OCI-LY7 (cell line): ENCODE measurements around the gene TMEM266. TPM values are rescaled to one million over a fixed set of nuclear protein-coding genes. Genes with fewer than 3 reads are reported as not detected.

ENCODE experiments used
- BruUV-seq: library from RNA; stranded (reverse); fragments of 400-500 nt; replicated peaks from 2 replicates; lab custom pipeline; 2021; lab: Mats Ljungman, UMichigan
- CTCF ChIA-PET: fragments of 300-600 bp; sonication (Branson Sonifier 250); formaldehyde crosslinking; loops from one replicate; lab custom pipeline; 2022; ENCODE audit warnings: antibody characterized with exemption; ENCODE audit not compliant: unreplicated experiment; lab: Charles Lee
- POLR2A ChIA-PET: fragments of 300-600 bp; sonication (Branson Sonifier 250); formaldehyde crosslinking; loops from one replicate; lab custom pipeline; 2022; ENCODE audit warnings: antibody characterized with exemption; lab: Charles Lee
- DNase-seq: peaks from one replicate; pipeline ENCODE4 v3.0.0-alpha.2; 2015; ENCODE audit warnings: low spot score
- H2AFZ ChIP-seq: fragments of 200-600 bp; sonication (generic), shearing (Covaris generic); 2 replicates; pipeline ENCODE4 v1.6.1; 2014; ENCODE audit warnings: mild to moderate bottlenecking, antibody characterized with exemption, low read length, moderate library complexity
- H3K27ac ChIP-seq: fragments of 200-600 bp; sonication (generic); 2 replicates; pipeline ENCODE4 v1.5.1; 2014; ENCODE audit warnings: mixed run types, low read depth, mild to moderate bottlenecking, moderate library complexity, low read length, inconsistent platforms; ENCODE audit not compliant: poor library complexity, severe bottlenecking
- H3K36me3 ChIP-seq: fragments of 200-600 bp; sonication (generic); 2 replicates; pipeline ENCODE4 v1.6.1; 2014; ENCODE audit warnings: mild to moderate bottlenecking, antibody characterized with exemption, low read length, moderate library complexity, mixed read lengths; ENCODE audit not compliant: insufficient read depth
- H3K4me1 ChIP-seq: fragments of 200-600 bp; sonication (generic); 2 replicates; pipeline ENCODE4 v1.5.1; 2014; ENCODE audit warnings: mild to moderate bottlenecking, low read length; ENCODE audit not compliant: insufficient read depth, poor library complexity, severe bottlenecking
- H3K4me2 ChIP-seq: fragments of 200-600 bp; sonication (generic); 2 replicates; pipeline ENCODE4 v1.6.1; 2014; ENCODE audit warnings: mild to moderate bottlenecking, low read length
- H3K4me3 ChIP-seq: fragments of 200-600 bp; sonication (generic); 2 replicates; pipeline ENCODE4 v1.5.1; 2014; ENCODE audit warnings: mild to moderate bottlenecking, low read depth, low read length; ENCODE audit not compliant: poor library complexity, severe bottlenecking
- H3K79me2 ChIP-seq: fragments of 200-600 bp; sonication (generic); 2 replicates; pipeline ENCODE4 v1.6.1; 2016; ENCODE audit warnings: low read depth, mild to moderate bottlenecking, low read length, moderate library complexity, mixed read lengths; ENCODE audit not compliant: insufficient read depth
- H3K9me2 ChIP-seq: fragments of 200-600 bp; sonication (generic); 2 replicates; pipeline ENCODE4 v1.6.1; 2016; ENCODE audit warnings: mild to moderate bottlenecking, low read length, mixed read lengths; ENCODE audit not compliant: insufficient read depth
- H3K9me3 ChIP-seq: fragments of 200-600 bp; sonication (generic); 2 replicates; pipeline ENCODE4 v1.6.1; 2014; ENCODE audit warnings: mild to moderate bottlenecking, mixed run types, low read length, mixed read lengths
- H4K20me1 ChIP-seq: fragments of 200-600 bp; sonication (generic); 2 replicates; pipeline ENCODE4 v1.6.1; 2014; ENCODE audit warnings: mild to moderate bottlenecking, antibody characterized with exemption, low read length, moderate library complexity, mixed read lengths; ENCODE audit not compliant: insufficient read depth
- EZH2phosphoT487 ChIP-seq: fragments of 200-600 bp; sonication (generic); IDR thresholded peaks from 2 replicates; pipeline ENCODE4 v1.6.1; 2018; ENCODE audit warnings: low read depth, borderline replicate concordance, mild to moderate bottlenecking, mixed run types, antibody characterized with exemption, low read length, moderate library complexity, mixed read lengths
- intact Hi-C: fragments of 100-400 bp; cut with micrococcal nuclease; formaldehyde crosslinking; loops from one replicate; pipeline ENCODE4 v1.10.0; 2022; ENCODE audit not compliant: unreplicated experiment
- total RNA-seq, 2 experiments: library from RNA; depleted of rRNA in 1 of 2; stranded (reverse); fragments of >200 nt in 1 of 2; shearing (Covaris generic) in 1 of 2; gene quantifications; 2 replicates each; pipeline ENCODE4 v1.2.3, GENCODE V29; 2014 to 2022
- TF ChIP-seq, protein P1 (sequence below): fragments of 200-600 bp; sonication (generic); conservative IDR thresholded peaks from 2 replicates; pipeline ENCODE4 v1.5.1; 2014; ENCODE audit warnings: mild to moderate bottlenecking, antibody characterized with exemption, low read length, moderate library complexity, mixed read lengths

Gene TMEM266
- total RNA-seq, 2 experiments from 2014 or later, result not detected

DNA sequence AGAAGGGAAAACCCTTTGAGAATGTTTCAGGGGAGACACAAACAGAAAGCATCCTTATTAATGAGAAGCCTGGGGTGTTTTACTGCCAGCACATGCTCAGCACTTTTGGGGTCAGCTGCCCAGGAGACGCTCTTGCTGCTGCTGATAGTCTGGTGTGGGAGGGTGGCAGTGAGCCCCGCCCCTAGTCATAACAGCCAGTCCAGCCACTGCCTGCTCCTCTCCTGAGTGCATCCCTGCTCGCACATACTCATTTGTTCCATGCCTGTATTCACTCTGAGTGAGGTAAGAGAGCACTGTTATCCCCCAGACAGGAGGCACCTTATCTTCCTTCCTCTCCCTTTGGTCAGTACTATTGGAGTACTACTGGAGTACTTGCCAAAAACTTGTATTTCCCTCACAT, 150.2 kb downstream of the TMEM266 start:
- intact Hi-C loops, result no loop called here
- CTCF ChIA-PET, result no interaction called here
- peaks cover 31% of the 10 kb centered on the region for H3K36me3 ChIP-seq

DNA sequence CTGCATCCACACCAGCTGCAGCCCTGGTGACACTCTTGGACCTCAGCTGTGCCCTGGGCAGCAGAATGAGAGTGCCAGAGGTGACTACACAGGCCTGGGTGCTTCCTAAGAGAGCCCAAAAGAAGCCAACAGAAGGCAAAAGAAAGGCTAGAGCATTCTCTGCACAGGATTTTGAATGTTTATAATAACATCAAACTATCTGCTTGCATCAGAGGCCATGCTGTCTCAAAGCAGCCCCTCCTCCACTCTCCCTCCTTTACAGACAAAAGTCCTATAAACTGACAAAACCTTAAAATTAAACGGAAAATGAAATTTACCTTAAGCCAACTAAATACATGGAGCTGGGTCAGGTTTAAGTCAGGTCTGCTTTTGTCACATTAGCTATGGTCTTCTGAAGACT, 155.8 kb downstream of the TMEM266 start:
- ChIA-PET POLR2A (interaction anchor here (0.6 to 0.8 kb wide), 2 partner anchors 11 to 428 kb away, joined by 3 to 4 read pairs; no protein-coding TSS in a partner anchor), CTCF (no interaction called here)
- no peaks in the 10 kb centered on the region for H3K79me2 ChIP-seq
- no TSS peak for BruUV-seq
- no peak overlapping the region for H3K27ac ChIP-seq
- no peak overlapping the region for H2AFZ ChIP-seq
- H3K4me3 ChIP-seq, result no peak overlapping the region
- no peaks in the 10 kb centered on the region for H4K20me1 ChIP-seq
- TF ChIP-seq, protein P1, sequence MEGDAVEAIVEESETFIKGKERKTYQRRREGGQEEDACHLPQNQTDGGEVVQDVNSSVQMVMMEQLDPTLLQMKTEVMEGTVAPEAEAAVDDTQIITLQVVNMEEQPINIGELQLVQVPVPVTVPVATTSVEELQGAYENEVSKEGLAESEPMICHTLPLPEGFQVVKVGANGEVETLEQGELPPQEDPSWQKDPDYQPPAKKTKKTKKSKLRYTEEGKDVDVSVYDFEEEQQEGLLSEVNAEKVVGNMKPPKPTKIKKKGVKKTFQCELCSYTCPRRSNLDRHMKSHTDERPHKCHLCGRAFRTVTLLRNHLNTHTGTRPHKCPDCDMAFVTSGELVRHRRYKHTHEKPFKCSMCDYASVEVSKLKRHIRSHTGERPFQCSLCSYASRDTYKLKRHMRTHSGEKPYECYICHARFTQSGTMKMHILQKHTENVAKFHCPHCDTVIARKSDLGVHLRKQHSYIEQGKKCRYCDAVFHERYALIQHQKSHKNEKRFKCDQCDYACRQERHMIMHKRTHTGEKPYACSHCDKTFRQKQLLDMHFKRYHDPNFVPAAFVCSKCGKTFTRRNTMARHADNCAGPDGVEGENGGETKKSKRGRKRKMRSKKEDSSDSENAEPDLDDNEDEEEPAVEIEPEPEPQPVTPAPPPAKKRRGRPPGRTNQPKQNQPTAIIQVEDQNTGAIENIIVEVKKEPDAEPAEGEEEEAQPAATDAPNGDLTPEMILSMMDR, result no peak
- TF ChIP-seq EZH2phosphoT487, result no peak
- no peak for DNase-seq
- 0 out of 2 replicates have a peak, but pooled peaks cover 3% of the 10 kb centered on the region for H3K9me3 ChIP-seq
- intact Hi-C loops, result no loop called here
- no peak overlapping the region for H3K4me2 ChIP-seq
- no peaks in the 10 kb centered on the region for H3K9me2 ChIP-seq
- no peaks in the 10 kb centered on the region for H3K4me1 ChIP-seq
- peaks cover 59% of the 10 kb centered on the region for H3K36me3 ChIP-seq

More for the DNA sequence above, 150.2 kb downstream of the TMEM266 start:
- H4K20me1 ChIP-seq, result no peaks in the 10 kb centered on the region
- H3K27ac ChIP-seq, result no peak overlapping the region
- no peak overlapping the region for H2AFZ ChIP-seq
- no peak overlapping the region for H3K4me2 ChIP-seq
- BruUV-seq, result no TSS peak
- no peaks in the 10 kb centered on the region for H3K9me2 ChIP-seq
- POLR2A ChIA-PET, result no interaction called here
- no peak overlapping the region for H3K4me3 ChIP-seq
- TF ChIP-seq, protein P1, result no peak
- TF ChIP-seq EZH2phosphoT487, result no peak
- H3K79me2 ChIP-seq, result no peaks in the 10 kb centered on the region
- H3K9me3 ChIP-seq, result no peaks in the 10 kb centered on the region
- H3K4me1 ChIP-seq, result no peaks in the 10 kb centered on the region
- DNase-seq, result no peak

DNA sequence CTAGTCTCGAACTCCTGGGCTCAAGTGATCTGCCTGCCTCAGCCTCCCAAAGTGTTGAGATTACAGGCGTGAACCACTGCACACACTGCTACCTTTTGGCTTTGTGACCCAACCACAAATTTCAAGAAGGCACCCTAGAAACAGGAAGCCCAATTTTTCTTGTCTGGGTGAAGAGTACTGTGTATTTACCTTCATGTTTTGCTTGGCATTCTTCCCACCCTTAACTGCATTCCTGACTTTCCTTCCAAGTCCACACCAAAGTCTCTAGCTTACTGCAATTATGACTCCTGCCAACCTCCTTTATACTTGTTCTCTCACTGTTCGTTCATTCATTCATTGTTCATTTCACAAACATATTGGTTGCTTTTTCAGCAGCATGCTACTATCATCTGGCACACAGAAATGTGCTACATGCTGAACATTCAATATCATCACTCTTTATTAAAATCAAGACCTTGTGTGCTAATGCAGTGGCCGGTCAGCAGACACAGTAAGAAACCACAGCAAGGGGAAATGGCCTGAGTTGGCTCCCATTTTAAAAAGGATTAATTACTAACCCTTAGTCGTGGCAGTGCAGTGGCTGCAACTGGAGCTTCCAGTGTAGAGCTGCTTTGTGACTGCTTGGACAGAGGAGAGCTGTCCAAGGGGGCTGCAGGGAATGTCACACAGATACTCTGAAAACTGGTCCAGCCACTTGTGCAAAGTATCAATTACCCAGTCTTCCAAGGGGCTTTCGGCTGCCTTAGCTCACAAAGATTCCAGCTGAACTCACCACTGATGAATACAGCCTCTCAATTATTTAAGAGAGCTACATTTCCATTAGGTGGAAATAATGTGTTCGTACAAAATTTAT, 157.5 kb downstream of the TMEM266 start:
- no peak for DNase-seq
- ChIA-PET CTCF (no interaction called here), POLR2A (interaction anchor here (0.6 kb wide), 1 partner anchor 79 kb away, joined by 3 read pairs; no protein-coding TSS in a partner anchor)
- Histone ChIP-seq H2AFZ (no peak overlapping the region), H3K4me3 (no peak overlapping the region), H3K4me2 (no peak overlapping the region), H3K9me2 (no peaks in the 10 kb centered on the region), H3K27ac (no peak overlapping the region), H3K79me2 (no peaks in the 10 kb centered on the region), H3K36me3 (peaks cover 52% of the 10 kb centered on the region), H3K9me3 (0 out of 2 replicates have a peak, but pooled peaks cover 3% of the 10 kb centered on the region), H4K20me1 (no peaks in the 10 kb centered on the region), H3K4me1 (no peaks in the 10 kb centered on the region)
- TF ChIP-seq, protein P1, result no peak
- TF ChIP-seq EZH2phosphoT487, result no peak
- intact Hi-C loops, result no loop called here
- no TSS peak for BruUV-seq
